Thyroid gland (tissue), 4 donors: Measurements from ENCODE around the gene PLB1. TPM values are rescaled to one million over a fixed set of nuclear protein-coding genes. Genes with fewer than 3 reads are reported as not detected.

ENCODE experiments used
- DNase-seq, 2 donors: peaks; one replicate each; pipeline ENCODE4 v3.0.0-alpha.2; 2019
- H3K27ac ChIP-seq, 3 donors: fragments of 200-600 bp; sonication (generic); 1 replicate in 2 of 3; 2 replicates in 1 of 3; pipeline ENCODE4 v1.5.1; 2016 to 2019; ENCODE audit warnings: mild to moderate bottlenecking in 1 of 3, moderate library complexity in 1 of 3
- H3K27me3 ChIP-seq: fragments of 200-600 bp; sonication (generic); one replicate; pipeline ENCODE4 v1.5.1; 2019
- H3K36me3 ChIP-seq, 2 donors: fragments of 200-600 bp; sonication (generic); one replicate each; pipeline ENCODE4 v1.5.1; 2016 to 2019
- H3K4me1 ChIP-seq, 2 donors: fragments of 200-600 bp; sonication (generic); one replicate each; pipeline ENCODE4 v1.5.1; 2017 to 2019
- H3K4me3 ChIP-seq, 3 donors: fragments of 200-600 bp; sonication (generic); replicated peaks in 1 of 3; 1 replicate in 2 of 3; 2 replicates in 1 of 3; pipeline ENCODE4 v1.5.1; 2016; ENCODE audit warnings: mild to moderate bottlenecking in 1 of 3
- H3K9me3 ChIP-seq: fragments of 200-600 bp; sonication (generic); one replicate; pipeline ENCODE4 v1.5.1; 2017
- CTCF ChIP-seq, 6 experiments: fragments of 200-600 bp in 3 of 6; fragments of 450-650 bp in 3 of 6; sonication (generic) in 3 of 6; IDR thresholded peaks; one replicate each; pipeline ENCODE4 v1.5.1; 2016 to 2019; ENCODE audit warnings: antibody characterized with exemption in 6 of 6, mild to moderate bottlenecking in 2 of 6, inconsistent platforms in 1 of 6, moderate library complexity in 1 of 6
- POLR2A ChIP-seq, 2 donors: fragments of 450-650 bp; IDR thresholded peaks; one replicate each; pipeline ENCODE4 v1.6.1; 2017; ENCODE audit warnings: antibody characterized with exemption in 2 of 2, mild to moderate bottlenecking in 2 of 2, moderate library complexity in 1 of 2
- WGBS, 2 donors: methylation state at CpG; one replicate each; pipeline ENCODE4 v1.1.5; 2017; 5-methylcytosine and 5-hydroxymethylcytosine counted together
- intact Hi-C: fragments of 100-400 bp; cut with DNase I; formaldehyde crosslinking; loops from one replicate; pipeline ENCODE4 v1.15.1; 2023
- total RNA-seq, 4 donors: library from RNA; depleted of rRNA; stranded (reverse); fragments of >200 nt; gene quantifications; one replicate each; pipeline ENCODE4 v1.2.3, GENCODE V29; 2016

PLB1 gene
- total RNA-seq, 4 donors from 2014 or later: 1.2 to 3.3 (median 1.8) TPM

GRCh38 chr2:28643327-28643726, 147.5 kb downstream of the PLB1 start:
- WGBS, 2 donors: 50 to 63% methylated on average over 6 of the region's 6 CpGs
- intact Hi-C loops: no loop called here
- peak; percentile 67 to 80 for DNase-seq
- Histone ChIP-seq H3K27ac (peak overlapping the region in 1 of 3 donors; percentile 10), H3K27me3 (no peaks in the 10 kb centered on the region), H3K36me3 (no peaks in the 10 kb centered on the region), H3K9me3 (no peaks in the 10 kb centered on the region), H3K4me3 (no peak overlapping the region), H3K4me1 (peaks cover 0 to 7% of the 10 kb centered on the region in 2 donors)
- no peak for TF ChIP-seq POLR2A (IDR thresholded peaks at IDR 0.05)
- no peak for TF ChIP-seq CTCF (IDR thresholded peaks at IDR 0.05)

GRCh38 chr2:28643911-28644334, 148.1 kb downstream of the PLB1 start:
- WGBS, 2 donors: 88 to 90% methylated on average over 11 of the region's 11 CpGs
- no peaks in the 10 kb centered on the region for H3K36me3 ChIP-seq
- DNase-seq: no peak
- no peaks in the 10 kb centered on the region for H3K9me3 ChIP-seq
- H3K27ac ChIP-seq: no peak overlapping the region
- no peak overlapping the region for H3K4me3 ChIP-seq
- H3K27me3 ChIP-seq: no peaks in the 10 kb centered on the region
- intact Hi-C loops: no loop called here
- TF ChIP-seq CTCF (IDR thresholded peaks at IDR 0.05): no peak
- no peak for TF ChIP-seq POLR2A (IDR thresholded peaks at IDR 0.05)
- peaks cover 0 to 12% of the 10 kb centered on the region in 2 donors for H3K4me1 ChIP-seq

GRCh38 chr2:28644760-28645159, 148.9 kb downstream of the PLB1 start:
- intact Hi-C loops: no loop called here
- no peak overlapping the region for H3K4me3 ChIP-seq

GRCh38 chr2:28645553-28645952, 149.7 kb downstream of the PLB1 start:
- intact Hi-C loops: no loop called here
- H3K4me1 ChIP-seq: peaks cover 0 to 12% of the 10 kb centered on the region in 2 donors
- 91 to 93% methylated on average over 2 of the region's 2 CpGs for WGBS, 2 donors
- H3K36me3 ChIP-seq: no peaks in the 10 kb centered on the region
- TF ChIP-seq POLR2A (IDR thresholded peaks at IDR 0.05) (no peak), CTCF (IDR thresholded peaks at IDR 0.05) (no peak)
- H3K27me3 ChIP-seq: no peaks in the 10 kb centered on the region
- H3K9me3 ChIP-seq: no peaks in the 10 kb centered on the region
- no peak for DNase-seq
- no peak overlapping the region for H3K4me3 ChIP-seq
- H3K27ac ChIP-seq: no peak overlapping the region

More at GRCh38 chr2:28644760-28645159, 148.9 kb downstream of the PLB1 start:
- peaks cover 0 to 12% of the 10 kb centered on the region in 2 donors for H3K4me1 ChIP-seq
- WGBS, 2 donors: 68 to 78% methylated on average over 7 of the region's 7 CpGs
- no peak for DNase-seq
- H3K36me3 ChIP-seq: no peaks in the 10 kb centered on the region
- no peaks in the 10 kb centered on the region for H3K27me3 ChIP-seq
- H3K9me3 ChIP-seq: no peaks in the 10 kb centered on the region
- H3K27ac ChIP-seq: no peak overlapping the region
- no peak for TF ChIP-seq POLR2A (IDR thresholded peaks at IDR 0.05)
- no peak for TF ChIP-seq CTCF (IDR thresholded peaks at IDR 0.05)

- no peak overlapping the region for H3K27ac ChIP-seq
- DNase-seq: no peak
- H3K36me3 ChIP-seq: no peaks in the 10 kb centered on the region
- 85 to 92% methylated on average over 4 of the region's 4 CpGs for whole genome bisulfite sequencing, 2 donors
- no peak overlapping the region for H3K4me3 ChIP-seq
- intact Hi-C loops: no loop called here
- H3K9me3 ChIP-seq: no peaks in the 10 kb centered on the region
- H3K27me3 ChIP-seq: no peaks in the 10 kb centered on the region
- peaks cover 0 to 12% of the 10 kb centered on the region in 2 donors for H3K4me1 ChIP-seq
- no peak for TF ChIP-seq POLR2A (IDR thresholded peaks at IDR 0.05)
- no peak for TF ChIP-seq CTCF (IDR thresholded peaks at IDR 0.05)
Observed at GRCh38 chr2:28647682-28648081, 151.8 kb downstream of the PLB1 start.
